GM12864 (cell line): Measurements from ENCODE around the gene GAB1.

Experiments
- DNase-seq: peaks from one replicate; pipeline ENCODE4 v3.0.0-alpha.2; 2011; ENCODE audit warnings: low read depth
- H3K4me3 ChIP-seq: 2 replicates; pipeline ENCODE4 v1.5.1; 2011; ENCODE audit warnings: mild to moderate bottlenecking, low read depth, low read length, control low read depth
- CTCF ChIP-seq: IDR thresholded peaks from 2 replicates; pipeline ENCODE4 v1.5.1; 2011; ENCODE audit warnings: low read depth, mild to moderate bottlenecking, moderate library complexity, low read length, control low read depth, inconsistent platforms; ENCODE audit errors: missing control alignments

Gene GAB1

GRCh38 chr4:143337600-143338287 is 1.1 kb downstream of the GAB1 start:
- DNase-seq: no peak
- TF ChIP-seq CTCF: no peak
- peak overlapping the region; percentile 85 for H3K4me3 ChIP-seq

GRCh38 chr4:143338313-143338712 is 1.6 kb downstream of the GAB1 start:
- no peak overlapping the region for H3K4me3 ChIP-seq
- TF ChIP-seq CTCF: no peak
- DNase-seq: no peak

GRCh38 chr4:143339497-143339896 is 2.8 kb downstream of the GAB1 start:
- no peak overlapping the region for H3K4me3 ChIP-seq
- no peak for DNase-seq
- no peak for TF ChIP-seq CTCF

GRCh38 chr4:143341186-143341755 is 4.6 kb downstream of the GAB1 start:
- no peak for TF ChIP-seq CTCF
- no peak overlapping the region for H3K4me3 ChIP-seq
- DNase-seq: no peak

- no peak overlapping the region for H3K4me3 ChIP-seq
- TF ChIP-seq CTCF: no peak
- DNase-seq: no peak
These were observed 6.7 kb downstream of the GAB1 start for GRCh38 chr4:143343276-143343831.

- H3K4me3 ChIP-seq: no peak overlapping the region
- DNase-seq: no peak
These were observed 7.4 kb downstream of the GAB1 start for GRCh38 chr4:143344041-143344440.

More at GRCh38 chr4:143344041-143344440, 7.4 kb downstream of the GAB1 start:
- no peak for TF ChIP-seq CTCF
